PC-3 (cell line): Measurements from ENCODE around the gene WNT3. TPM values are rescaled to one million over a fixed set of nuclear protein-coding genes. Genes with fewer than 3 reads are reported as not detected.
A peak's percentile ranks its signal among the peaks of the same experiment; 100 is the strongest.

Experiments
- ATAC-seq: fragments of 200-7000 bp; cut with Tn5 transposase; 2 replicates; pipeline ENCODE4 v1.9.1; 2020; ENCODE audit warnings: mild to moderate bottlenecking, moderate library complexity
- BruUV-seq: library from RNA; stranded (reverse); fragments of 400-500 nt; replicated peaks from 2 replicates; lab custom pipeline; 2021; lab: Mats Ljungman, UMichigan
- CTCF ChIA-PET: fragments of 300-600 bp; sonication (Branson Sonifier 250); formaldehyde crosslinking; loops from one replicate; lab custom pipeline; 2022; ENCODE audit warnings: antibody characterized with exemption; lab: Charles Lee
- POLR2A ChIA-PET: fragments of 300-600 bp; sonication (Branson Sonifier 250); formaldehyde crosslinking; loops from one replicate; lab custom pipeline; 2022; ENCODE audit warnings: antibody characterized with exemption; ENCODE audit not compliant: unreplicated experiment; lab: Charles Lee
- DNase-seq: peaks from one replicate; pipeline ENCODE4 v3.0.0-alpha.2; 2015
- H2AFZ ChIP-seq: fragments of 300-600 bp; sonication (generic); 2 replicates; pipeline ENCODE4 v1.6.0; 2016; ENCODE audit warnings: antibody characterized with exemption, low read length
- H3F3A ChIP-seq: fragments of 300-600 bp; sonication (generic); one replicate; pipeline ENCODE4 v1.6.0; 2017; ENCODE audit warnings: antibody characterized with exemption, low read length, control low read depth, mild to moderate bottlenecking; ENCODE audit not compliant: unreplicated experiment
- H3K27ac ChIP-seq: fragments of 300-600 bp; sonication (generic); 2 replicates; pipeline ENCODE4 v1.5.1; 2016; ENCODE audit warnings: mild to moderate bottlenecking, low read length
- H3K27me3 ChIP-seq: fragments of 300-600 bp; sonication (generic); 2 replicates; pipeline ENCODE4 v1.6.1; 2016; ENCODE audit warnings: low read length, mixed read lengths
- H3K36me3 ChIP-seq: fragments of 300-600 bp; sonication (generic); 2 replicates; pipeline ENCODE4 v1.6.1; 2016; ENCODE audit warnings: low read depth, mixed run types, low read length, mixed read lengths
- H3K4me1 ChIP-seq: fragments of 300-600 bp; sonication (generic); 2 replicates; pipeline ENCODE4 v1.5.1; 2016; ENCODE audit warnings: low read length; ENCODE audit not compliant: insufficient read depth
- H3K4me2 ChIP-seq: fragments of 300-600 bp; sonication (generic); 2 replicates; pipeline ENCODE4 v1.6.0; 2016; ENCODE audit warnings: low read length
- H3K4me3 ChIP-seq: fragments of 300-600 bp; sonication (generic); 2 replicates; pipeline ENCODE4 v1.5.1; 2016; ENCODE audit warnings: mild to moderate bottlenecking, low read length, mixed read lengths
- H3K79me2 ChIP-seq: fragments of 300-600 bp; sonication (generic); 2 replicates; pipeline ENCODE4 v1.6.1; 2017; ENCODE audit warnings: low read length, mixed read lengths
- H3K9ac ChIP-seq: fragments of 300-600 bp; sonication (generic); 2 replicates; pipeline ENCODE4 v1.6.0; 2016; ENCODE audit warnings: mild to moderate bottlenecking, low read length
- H3K9me2 ChIP-seq: fragments of 300-600 bp; sonication (generic); replicated peaks from 2 replicates; pipeline ENCODE4 v1.6.1; 2016; ENCODE audit warnings: mixed run types, low read length, mixed read lengths
- H3K9me3 ChIP-seq: fragments of 300-600 bp; sonication (generic); 2 replicates; pipeline ENCODE4 v1.6.1; 2016; ENCODE audit warnings: low read length, mixed read lengths
- H4K20me1 ChIP-seq: fragments of 300-600 bp; sonication (generic); 2 replicates; pipeline ENCODE4 v1.6.1; 2016; ENCODE audit warnings: low read length, mixed read lengths
- EZH2 ChIP-seq: fragments of 300-600 bp; sonication (generic); IDR thresholded peaks from one replicate; pipeline ENCODE4 v1.6.1; 2017; ENCODE audit warnings: antibody characterized with exemption, mild to moderate bottlenecking, low read length; ENCODE audit not compliant: unreplicated experiment
- EZH2phosphoT487 ChIP-seq: fragments of 300-600 bp; sonication (generic); IDR thresholded peaks from 2 replicates; pipeline ENCODE4 v1.6.1; 2018; ENCODE audit warnings: mild to moderate bottlenecking, antibody characterized with exemption, low read length, borderline replicate concordance
- intact Hi-C: fragments of 100-400 bp; cut with micrococcal nuclease; formaldehyde crosslinking; loops from 2 replicates; pipeline ENCODE4 v1.9.0; 2023
- total RNA-seq: library from RNA; depleted of rRNA; stranded (reverse); fragments of >200 nt; gene quantifications from 2 replicates; pipeline ENCODE4 v1.2.3, GENCODE V29; 2014
- TF ChIP-seq, protein P1 (sequence below): fragments of 300-600 bp; sonication (generic); conservative IDR thresholded peaks from 2 replicates; pipeline ENCODE4 v1.5.1; 2017; ENCODE audit warnings: antibody characterized with exemption, low read depth, mild to moderate bottlenecking, low read length

Gene WNT3
- total RNA-seq, 1 experiment from 2014 or later: 4.9 TPM

DNA sequence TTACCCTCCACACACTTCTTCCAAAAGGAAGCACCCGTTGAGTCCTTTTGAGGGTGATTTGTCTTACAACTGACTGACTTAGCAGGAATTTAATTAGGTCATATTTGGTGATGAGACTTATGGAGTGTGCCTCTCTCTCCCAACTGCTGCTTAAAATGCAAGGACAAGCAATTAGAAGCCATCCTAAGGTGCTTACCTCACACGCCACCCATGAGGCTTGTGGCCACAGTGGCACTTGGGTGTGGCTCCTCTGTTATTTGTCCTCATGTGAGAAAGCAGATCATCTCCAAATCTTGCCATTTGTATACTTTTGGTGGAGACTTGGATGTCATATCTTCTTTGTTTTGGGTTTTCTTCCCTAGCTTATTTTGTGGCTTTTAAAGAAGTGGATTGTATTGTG is 61.6 kb downstream of the WNT3 start:
- no peaks in the 10 kb centered on the region for H3F3A ChIP-seq
- CTCF ChIA-PET: no interaction called here
- no peaks in the 10 kb centered on the region for H3K9me2 ChIP-seq
- H4K20me1 ChIP-seq: no peaks in the 10 kb centered on the region
- DNase-seq (no peak), ATAC-seq (no peak)
- BruUV-seq: no TSS peak
- intact Hi-C loops: no loop called here
- H3K9me3 ChIP-seq: no peaks in the 10 kb centered on the region
- H3K4me1 ChIP-seq: peaks cover 20% of the 10 kb centered on the region
- TF ChIP-seq EZH2 (no peak), EZH2phosphoT487 (no peak)
- TF ChIP-seq, protein P1, sequence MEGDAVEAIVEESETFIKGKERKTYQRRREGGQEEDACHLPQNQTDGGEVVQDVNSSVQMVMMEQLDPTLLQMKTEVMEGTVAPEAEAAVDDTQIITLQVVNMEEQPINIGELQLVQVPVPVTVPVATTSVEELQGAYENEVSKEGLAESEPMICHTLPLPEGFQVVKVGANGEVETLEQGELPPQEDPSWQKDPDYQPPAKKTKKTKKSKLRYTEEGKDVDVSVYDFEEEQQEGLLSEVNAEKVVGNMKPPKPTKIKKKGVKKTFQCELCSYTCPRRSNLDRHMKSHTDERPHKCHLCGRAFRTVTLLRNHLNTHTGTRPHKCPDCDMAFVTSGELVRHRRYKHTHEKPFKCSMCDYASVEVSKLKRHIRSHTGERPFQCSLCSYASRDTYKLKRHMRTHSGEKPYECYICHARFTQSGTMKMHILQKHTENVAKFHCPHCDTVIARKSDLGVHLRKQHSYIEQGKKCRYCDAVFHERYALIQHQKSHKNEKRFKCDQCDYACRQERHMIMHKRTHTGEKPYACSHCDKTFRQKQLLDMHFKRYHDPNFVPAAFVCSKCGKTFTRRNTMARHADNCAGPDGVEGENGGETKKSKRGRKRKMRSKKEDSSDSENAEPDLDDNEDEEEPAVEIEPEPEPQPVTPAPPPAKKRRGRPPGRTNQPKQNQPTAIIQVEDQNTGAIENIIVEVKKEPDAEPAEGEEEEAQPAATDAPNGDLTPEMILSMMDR: no peak
- H3K27me3 ChIP-seq: no peaks in the 10 kb centered on the region
- peaks cover 22% of the 10 kb centered on the region for H3K36me3 ChIP-seq
- no peak overlapping the region for H3K9ac ChIP-seq
- H3K4me2 ChIP-seq: no peak overlapping the region
- H3K4me3 ChIP-seq: no peak overlapping the region
- H3K79me2 ChIP-seq: no peaks in the 10 kb centered on the region
- no peak overlapping the region for H3K27ac ChIP-seq
- POLR2A ChIA-PET: interaction anchor here (0.6 kb wide), 1 partner anchor 97 kb away, joined by 3 read pairs; no protein-coding TSS in a partner anchor
- no peak overlapping the region for H2AFZ ChIP-seq

DNA sequence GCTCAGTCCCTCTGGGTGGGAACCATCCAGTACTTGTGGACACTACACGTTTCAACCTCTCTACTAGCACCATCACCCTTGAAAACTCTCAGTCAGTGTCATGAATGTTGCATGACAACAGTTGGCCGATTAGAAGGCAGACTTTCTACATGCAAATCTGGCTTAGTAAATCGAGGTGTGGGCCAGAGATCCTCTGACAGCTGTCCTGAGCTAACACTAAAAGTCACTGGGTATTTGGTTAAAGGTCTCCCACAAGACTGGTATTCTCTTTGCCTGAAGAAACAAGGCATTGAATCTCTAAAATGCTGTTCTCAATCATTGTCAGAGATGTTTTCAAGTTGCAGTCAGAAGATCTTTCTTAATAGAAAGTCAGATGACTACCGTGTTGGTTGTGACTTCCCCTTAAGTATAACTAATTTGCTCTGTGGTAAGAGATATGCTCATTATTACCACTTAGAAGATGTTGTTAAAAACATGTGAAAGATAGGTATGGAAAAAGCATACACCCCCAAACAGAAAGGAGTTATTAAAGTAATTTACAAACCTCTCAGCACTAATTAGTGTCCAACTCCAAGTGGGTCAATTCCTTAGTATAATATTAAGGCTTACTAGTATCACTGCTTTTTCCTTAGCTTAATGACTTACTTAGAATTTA is 62.3 kb downstream of the WNT3 start:
- H3K9ac ChIP-seq: no peak overlapping the region
- H3K79me2 ChIP-seq: no peaks in the 10 kb centered on the region
- no peaks in the 10 kb centered on the region for H4K20me1 ChIP-seq
- H3K4me3 ChIP-seq: no peak overlapping the region
- no peak overlapping the region for H3K4me2 ChIP-seq
- H3K27me3 ChIP-seq: no peaks in the 10 kb centered on the region
- peaks cover 20% of the 10 kb centered on the region for H3K4me1 ChIP-seq
- H2AFZ ChIP-seq: no peak overlapping the region
- ATAC-seq (no peak), DNase-seq (no peak)
- POLR2A ChIA-PET: no interaction called here
- TF ChIP-seq EZH2 (no peak), EZH2phosphoT487 (no peak)
- TF ChIP-seq, protein P1: no peak
- no peaks in the 10 kb centered on the region for H3K9me2 ChIP-seq
- CTCF ChIA-PET: no interaction called here
- TSS peak; percentile 27 for BruUV-seq
- intact Hi-C loops: no loop called here
- peaks cover 25% of the 10 kb centered on the region for H3K36me3 ChIP-seq
- H3F3A ChIP-seq: no peaks in the 10 kb centered on the region
- no peak overlapping the region for H3K27ac ChIP-seq
- no peaks in the 10 kb centered on the region for H3K9me3 ChIP-seq

DNA sequence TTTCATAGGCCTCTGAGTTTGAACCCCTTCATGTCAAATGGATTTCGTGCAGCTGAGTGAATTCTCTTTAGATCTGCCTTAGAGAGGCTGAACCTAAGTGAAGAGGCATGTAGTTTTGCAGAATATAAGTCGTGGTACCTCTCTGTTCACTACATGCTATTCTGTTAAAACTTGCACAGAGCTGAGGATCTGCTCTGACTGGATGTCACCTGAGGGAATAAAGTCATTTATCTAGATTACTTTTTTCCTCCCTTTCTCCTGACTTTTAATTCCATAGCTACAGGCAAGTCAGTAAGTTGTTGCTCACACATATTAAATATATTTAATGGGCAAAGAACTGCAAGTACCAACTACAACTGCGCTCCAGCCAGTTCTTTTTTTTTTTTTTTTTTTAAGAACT is 64.7 kb downstream of the WNT3 start:
- no TSS peak for BruUV-seq
- Histone ChIP-seq H3K4me3 (no peak overlapping the region), H3K79me2 (no peaks in the 10 kb centered on the region), H3K27me3 (no peaks in the 10 kb centered on the region), H3K27ac (no peak overlapping the region), H3K4me1 (peaks cover 12% of the 10 kb centered on the region), H2AFZ (no peak overlapping the region), H3K9me2 (no peaks in the 10 kb centered on the region), H4K20me1 (no peaks in the 10 kb centered on the region), H3K36me3 (peaks cover 26% of the 10 kb centered on the region), H3K4me2 (no peak overlapping the region), H3K9ac (no peak overlapping the region), H3F3A (no peaks in the 10 kb centered on the region), H3K9me3 (no peaks in the 10 kb centered on the region)
- no peak for DNase-seq
- intact Hi-C loops: no loop called here
- ChIA-PET POLR2A (no interaction called here), CTCF (no interaction called here)
- TF ChIP-seq EZH2: no peak
- TF ChIP-seq, protein P1: no peak
- no peak for TF ChIP-seq EZH2phosphoT487
- ATAC-seq: no peak
